Measurements from ENCODE around the gene TFAP2D. TPM values are rescaled to one million over a fixed set of nuclear protein-coding genes. Genes with fewer than 3 reads are reported as not detected.

Gene TFAP2D
- total and polyA plus RNA-seq, 2 experiments from 2014 or later = 0.23 TPM; not detected in 1

DNA sequence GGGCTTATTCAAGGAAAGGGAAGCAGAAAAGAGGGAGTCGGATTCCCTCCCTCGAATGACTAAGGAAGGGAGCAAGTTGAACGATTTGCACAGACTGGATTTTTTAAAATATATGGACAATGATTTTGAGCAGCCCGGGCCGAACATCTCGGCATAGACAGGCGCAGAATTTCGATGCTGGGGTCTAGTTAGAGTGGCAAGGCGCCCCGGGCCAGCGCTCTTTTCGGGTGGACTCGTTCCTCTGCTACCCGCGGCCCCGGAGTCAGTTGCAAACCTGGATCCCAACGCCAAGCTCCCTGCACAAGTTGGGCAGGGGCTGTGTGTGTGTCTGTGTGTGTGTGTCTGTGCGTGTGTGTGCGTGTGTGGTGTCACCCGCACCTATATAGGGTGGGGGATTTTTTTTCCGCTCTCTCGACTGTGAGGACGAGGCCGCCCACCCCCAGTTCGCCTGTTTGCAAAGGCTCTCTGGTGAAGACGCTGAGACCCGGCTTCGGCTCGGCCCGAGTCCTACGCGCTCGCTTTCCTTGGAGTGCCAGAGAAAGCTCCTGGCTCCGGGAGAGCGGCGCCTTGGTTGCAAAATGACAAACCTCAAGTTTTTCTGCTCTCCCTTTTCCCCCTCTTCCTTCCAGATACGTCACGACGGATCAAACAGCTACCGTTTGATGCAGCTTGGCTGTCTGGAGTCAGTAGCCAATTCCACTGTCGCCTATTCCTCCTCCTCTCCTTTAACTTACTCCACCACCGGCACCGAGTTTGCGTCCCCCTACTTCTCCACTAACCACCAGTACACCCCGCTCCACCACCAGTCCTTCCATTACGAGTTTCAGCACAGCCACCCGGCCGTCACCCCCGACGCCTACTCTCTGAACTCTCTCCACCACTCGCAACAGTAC lies 1.4 kb downstream of the TFAP2D start:
- Histone ChIP-seq H2AFZ (no peak overlapping the region), H3K4me1 (ENCODE audit: insufficient read depth) (no peaks in the 10 kb centered on the region), H4K20me1 (ENCODE audit: insufficient read depth, poor library complexity, severe bottlenecking) (no peaks in the 10 kb centered on the region), H3K9me2 (replicated peaks; ENCODE audit: insufficient read depth) (no peaks in the 10 kb centered on the region), H3K27me3 (peaks cover 100% of the 10 kb centered on the region), H3K79me2 (no peaks in the 10 kb centered on the region), H3K4me2 (no peak overlapping the region), H3K4me3 (no peak overlapping the region), H3K36me3 (replicated peaks; ENCODE audit: insufficient read depth, low read depth) (no peaks in the 10 kb centered on the region), H3K9me3 (ENCODE audit: low read depth) (no peaks in the 10 kb centered on the region), H3K27ac (no peak overlapping the region)
- no peak for DNase-seq (ENCODE audit: low spot score)
- TF ChIP-seq EZH2 (IDR thresholded peaks at IDR 0.05; ENCODE audit: borderline replicate concordance) = no peak
- TF ChIP-seq, protein P1, sequence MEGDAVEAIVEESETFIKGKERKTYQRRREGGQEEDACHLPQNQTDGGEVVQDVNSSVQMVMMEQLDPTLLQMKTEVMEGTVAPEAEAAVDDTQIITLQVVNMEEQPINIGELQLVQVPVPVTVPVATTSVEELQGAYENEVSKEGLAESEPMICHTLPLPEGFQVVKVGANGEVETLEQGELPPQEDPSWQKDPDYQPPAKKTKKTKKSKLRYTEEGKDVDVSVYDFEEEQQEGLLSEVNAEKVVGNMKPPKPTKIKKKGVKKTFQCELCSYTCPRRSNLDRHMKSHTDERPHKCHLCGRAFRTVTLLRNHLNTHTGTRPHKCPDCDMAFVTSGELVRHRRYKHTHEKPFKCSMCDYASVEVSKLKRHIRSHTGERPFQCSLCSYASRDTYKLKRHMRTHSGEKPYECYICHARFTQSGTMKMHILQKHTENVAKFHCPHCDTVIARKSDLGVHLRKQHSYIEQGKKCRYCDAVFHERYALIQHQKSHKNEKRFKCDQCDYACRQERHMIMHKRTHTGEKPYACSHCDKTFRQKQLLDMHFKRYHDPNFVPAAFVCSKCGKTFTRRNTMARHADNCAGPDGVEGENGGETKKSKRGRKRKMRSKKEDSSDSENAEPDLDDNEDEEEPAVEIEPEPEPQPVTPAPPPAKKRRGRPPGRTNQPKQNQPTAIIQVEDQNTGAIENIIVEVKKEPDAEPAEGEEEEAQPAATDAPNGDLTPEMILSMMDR (IDR thresholded peaks at IDR 0.05; ENCODE audit: poor library complexity) = no peak
- peak; percentile 15 for TF ChIP-seq EZH2phosphoT487 (IDR thresholded peaks at IDR 0.05; ENCODE audit: low read depth, severe bottlenecking, unreplicated experiment)
- WGBS (ENCODE audit: low lambda C conversion rate, missing lambda C conversion rate) = 2% methylated on average over 50 of the region's 51 CpGs

- Histone ChIP-seq H3K4me3 (no peak overlapping the region), H3K79me2 (no peaks in the 10 kb centered on the region), H3K9me2 (replicated peaks; ENCODE audit: insufficient read depth) (no peaks in the 10 kb centered on the region), H3K27me3 (peaks cover 99% of the 10 kb centered on the region), H3K9me3 (ENCODE audit: low read depth) (no peaks in the 10 kb centered on the region), H2AFZ (no peak overlapping the region), H3K27ac (no peak overlapping the region), H3K4me1 (ENCODE audit: insufficient read depth) (no peaks in the 10 kb centered on the region), H4K20me1 (ENCODE audit: insufficient read depth, poor library complexity, severe bottlenecking) (no peaks in the 10 kb centered on the region), H3K36me3 (replicated peaks; ENCODE audit: insufficient read depth, low read depth) (no peaks in the 10 kb centered on the region), H3K4me2 (no peak overlapping the region)
- WGBS (ENCODE audit: low lambda C conversion rate, missing lambda C conversion rate) = 9% methylated on average over 14 of the region's 14 CpGs
- DNase-seq (ENCODE audit: low spot score) = no peak
- TF ChIP-seq EZH2phosphoT487 (IDR thresholded peaks at IDR 0.05; ENCODE audit: low read depth, severe bottlenecking, unreplicated experiment) = no peak
- TF ChIP-seq, protein P1 (IDR thresholded peaks at IDR 0.05; ENCODE audit: poor library complexity) = no peak
- no peak for TF ChIP-seq EZH2 (IDR thresholded peaks at IDR 0.05; ENCODE audit: borderline replicate concordance)
Observed at GRCh38 chr6:50716899-50717509, 3.7 kb downstream of the TFAP2D start.

GRCh38 chr6:50717734-50718457 lies 4.6 kb downstream of the TFAP2D start:
- DNase-seq (ENCODE audit: low spot score) = no peak
- H4K20me1 ChIP-seq (ENCODE audit: insufficient read depth, poor library complexity, severe bottlenecking) = no peaks in the 10 kb centered on the region
- TF ChIP-seq EZH2 (IDR thresholded peaks at IDR 0.05; ENCODE audit: borderline replicate concordance) = no peak
- TF ChIP-seq EZH2phosphoT487 (IDR thresholded peaks at IDR 0.05; ENCODE audit: low read depth, severe bottlenecking, unreplicated experiment) = no peak
- no peaks in the 10 kb centered on the region for H3K9me3 ChIP-seq (ENCODE audit: low read depth)
- no peaks in the 10 kb centered on the region for H3K36me3 ChIP-seq (replicated peaks; ENCODE audit: insufficient read depth, low read depth)
- H3K4me3 ChIP-seq = no peak overlapping the region
- H3K27me3 ChIP-seq = peaks cover 99% of the 10 kb centered on the region
- no peak overlapping the region for H3K27ac ChIP-seq
- no peak overlapping the region for H3K4me2 ChIP-seq
- no peaks in the 10 kb centered on the region for H3K79me2 ChIP-seq
- H3K4me1 ChIP-seq (ENCODE audit: insufficient read depth) = no peaks in the 10 kb centered on the region
- H3K9me2 ChIP-seq (replicated peaks; ENCODE audit: insufficient read depth) = no peaks in the 10 kb centered on the region
- 8% methylated on average over 9 of the region's 9 CpGs for WGBS (ENCODE audit: low lambda C conversion rate, missing lambda C conversion rate)
- no peak overlapping the region for H2AFZ ChIP-seq

Measured in hepatocyte (in vitro differentiated cells).